SK-N-SH (cell line): ENCODE results near the gene SPG7. TPM values are rescaled to one million over a fixed set of nuclear protein-coding genes. Genes with fewer than 3 reads are reported as not detected.

Experiments
- CTCF ChIA-PET: fragments of 300-600, 350-600 bp; formaldehyde crosslinking; extraction: SDS; loops from one replicate; lab custom pipeline; 2021; lab: Yijun Ruan, JAX
- POLR2A ChIA-PET: fragments of 350-600 bp; sonication (Branson Sonifier 250); formaldehyde crosslinking; extraction: SDS; loops from one replicate; lab custom pipeline; 2020; ENCODE audit warnings: antibody characterized with exemption, inconsistent platforms; lab: Yijun Ruan, JAX
- DNase-seq: peaks from one replicate; pipeline ENCODE4 v3.0.0; 2012
- H2AFZ ChIP-seq: fragments of 200-600 bp; sonication (generic); 2 replicates; pipeline ENCODE4 v1.8.1; 2016; ENCODE audit warnings: antibody characterized with exemption, mild to moderate bottlenecking, low read depth
- H3F3A ChIP-seq: fragments of 200-600 bp; sonication (generic); replicated peaks from 2 replicates; pipeline ENCODE3; 2016; ENCODE audit warnings: antibody characterized with exemption, mild to moderate bottlenecking; ENCODE audit not compliant: insufficient read depth
- H3K27ac ChIP-seq, 2 experiments: fragments of 200-500 bp in 1 of 2; fragments of 200-600 bp in 1 of 2; sonication (Bioruptor generic) in 1 of 2; sonication (generic), shearing (Covaris generic) in 1 of 2; 2 replicates each; pipeline versions ENCODE4 v1.5.1 to v1.6.1; 2014 to 2016; ENCODE audit warnings: low read depth in 2 of 2, inconsistent platforms in 1 of 2, low read length in 1 of 2, mild to moderate bottlenecking in 1 of 2, mixed read lengths in 1 of 2
- H3K27me3 ChIP-seq: fragments of 200-600 bp; sonication (generic), shearing (Covaris generic); 2 replicates; pipeline ENCODE4 v1.6.1; 2016; ENCODE audit warnings: mixed run types; ENCODE audit not compliant: insufficient read depth
- H3K36me3 ChIP-seq, 2 experiments: fragments of 200-500 bp in 1 of 2; fragments of 200-600 bp in 1 of 2; sonication (Bioruptor generic) in 1 of 2; sonication (generic) in 1 of 2; replicated peaks in 1 of 2; 2 replicates each; pipeline versions ENCODE3 to v1.5.1; 2014 to 2016; ENCODE audit warnings: low read length in 1 of 2, mild to moderate bottlenecking in 1 of 2; ENCODE audit not compliant: insufficient read depth in 2 of 2, control insufficient read depth in 1 of 2
- H3K4me1 ChIP-seq, 2 experiments: fragments of 200-500 bp in 1 of 2; fragments of 200-600 bp in 1 of 2; sonication (Bioruptor generic) in 1 of 2; sonication (generic), shearing (Covaris generic) in 1 of 2; 2 replicates each; pipeline versions ENCODE4 v1.5.1 to v1.6.1; 2014 to 2016; ENCODE audit warnings: low read depth in 1 of 2, low read length in 1 of 2, mixed run types in 1 of 2; ENCODE audit not compliant: insufficient read depth in 2 of 2, control insufficient read depth in 1 of 2
- H3K4me2 ChIP-seq: fragments of 200-600 bp; sonication (generic), shearing (Covaris generic); 2 replicates; pipeline ENCODE4 v1.6.1; 2017; ENCODE audit warnings: mixed run types
- H3K4me3 ChIP-seq, 2 experiments: fragments of 200-500 bp in 1 of 2; fragments of 200-600 bp in 1 of 2; sonication (Bioruptor generic) in 1 of 2; sonication (generic), shearing (Covaris generic) in 1 of 2; 2 replicates each; pipeline versions ENCODE4 v1.5.1 to v1.8.1; 2014 to 2016; ENCODE audit warnings: low read depth in 2 of 2, inconsistent platforms in 1 of 2, low read length in 1 of 2, mild to moderate bottlenecking in 1 of 2, mixed read lengths in 1 of 2, moderate library complexity in 1 of 2
- H3K79me2 ChIP-seq: fragments of 200-600 bp; sonication (generic); 2 replicates; pipeline ENCODE4 v1.8.1; 2017; ENCODE audit warnings: mild to moderate bottlenecking; ENCODE audit not compliant: insufficient read depth
- H3K9ac ChIP-seq: fragments of 200-600 bp; sonication (generic); 2 replicates; pipeline ENCODE4 v1.6.1; 2017; ENCODE audit warnings: mixed run types
- H3K9me2 ChIP-seq: fragments of 200-600 bp; sonication (generic); 2 replicates; pipeline ENCODE4 v1.6.1; 2017; ENCODE audit warnings: mixed run types
- H3K9me3 ChIP-seq: fragments of 200-600 bp; sonication (generic); 2 replicates; pipeline ENCODE4 v1.6.1; 2017; ENCODE audit warnings: mixed run types, mild to moderate bottlenecking, moderate library complexity
- H4K20me1 ChIP-seq: fragments of 200-600 bp; sonication (generic); 2 replicates; pipeline ENCODE4 v1.6.1; 2017; ENCODE audit warnings: mild to moderate bottlenecking, mixed run types; ENCODE audit not compliant: insufficient read depth
- CTCF ChIP-seq: fragments of 200-600 bp; sonication (generic); IDR thresholded peaks from 2 replicates; pipeline ENCODE4 v1.6.1; 2017; ENCODE audit warnings: antibody characterized with exemption, mild to moderate bottlenecking, moderate library complexity
- EZH2phosphoT487 ChIP-seq: fragments of 200-600 bp; sonication (generic); IDR thresholded peaks from 2 replicates; pipeline ENCODE4 v1.6.1; 2017; ENCODE audit warnings: low read depth, mixed run types, mild to moderate bottlenecking, antibody characterized with exemption, moderate library complexity, borderline replicate concordance
- GATA2 ChIP-seq: sonication (generic); formaldehyde crosslinking; IDR thresholded peaks from 2 replicates; pipeline ENCODE4 v1.5.0; 2020; ENCODE audit warnings: mild to moderate bottlenecking, missing genetic modification reagents
- IRF3 ChIP-seq: fragments of 150-350 bp; IDR thresholded peaks from 2 replicates; pipeline ENCODE4 v1.6.1; 2016; ENCODE audit warnings: mild to moderate bottlenecking, low read depth, low read length
- MXI1 ChIP-seq: IDR thresholded peaks from 2 replicates; pipeline ENCODE4 v1.6.1; 2012; ENCODE audit warnings: mild to moderate bottlenecking, low read depth, low read length, improper control_type of control experiment
- RAD21 ChIP-seq: IDR thresholded peaks from 2 replicates; pipeline ENCODE4 v1.6.1; 2012; ENCODE audit warnings: mild to moderate bottlenecking, low read length
- RCOR1 ChIP-seq: fragments of 150-350 bp; IDR thresholded peaks from 2 replicates; pipeline ENCODE4 v1.6.1; 2017; ENCODE audit warnings: antibody characterized with exemption, low read length
- RXRA ChIP-seq: IDR thresholded peaks from 2 replicates; pipeline ENCODE4 v1.4.0; 2012; ENCODE audit warnings: low read depth, mild to moderate bottlenecking, borderline replicate concordance
- SIN3A ChIP-seq: IDR thresholded peaks from 2 replicates; pipeline ENCODE4 v1.6.1; 2012; ENCODE audit warnings: low read depth, mild to moderate bottlenecking, low read length, moderate library complexity, borderline replicate concordance
- TEAD4 ChIP-seq: IDR thresholded peaks from 2 replicates; pipeline ENCODE4 v1.4.0; 2012; ENCODE audit warnings: mild to moderate bottlenecking, borderline replicate concordance; ENCODE audit not compliant: insufficient read depth
- USF1 ChIP-seq: IDR thresholded peaks from 2 replicates; pipeline ENCODE4 v1.4.0; 2012; ENCODE audit warnings: low read depth, borderline replicate concordance
- WGBS: methylation state at CpG from one replicate; pipeline ENCODE4 v1.1.6; 2017; ENCODE audit warnings: low lambda C conversion rate; 5-methylcytosine and 5-hydroxymethylcytosine counted together
- polyA plus RNA-seq, 3 experiments: library from polyadenylated mRNA; depleted of rRNA; stranded (reverse); fragments of >200 nt; gene quantifications; 2 replicates each; pipeline ENCODE4 v1.2.3, GENCODE V29; 2012
- TF ChIP-seq, protein P1 (sequence below): IDR thresholded peaks from 2 replicates; pipeline ENCODE4 v1.4.0; 2012; ENCODE audit warnings: low read depth, borderline replicate concordance

Gene SPG7
- polyA plus RNA-seq, 1 of the 3 experiments (the other 2 are of a cell fraction), result 100 TPM

GRCh38 chr16:89549007-89549700 is 41.0 kb downstream of the SPG7 start (continued):
- TF ChIP-seq, protein P1, sequence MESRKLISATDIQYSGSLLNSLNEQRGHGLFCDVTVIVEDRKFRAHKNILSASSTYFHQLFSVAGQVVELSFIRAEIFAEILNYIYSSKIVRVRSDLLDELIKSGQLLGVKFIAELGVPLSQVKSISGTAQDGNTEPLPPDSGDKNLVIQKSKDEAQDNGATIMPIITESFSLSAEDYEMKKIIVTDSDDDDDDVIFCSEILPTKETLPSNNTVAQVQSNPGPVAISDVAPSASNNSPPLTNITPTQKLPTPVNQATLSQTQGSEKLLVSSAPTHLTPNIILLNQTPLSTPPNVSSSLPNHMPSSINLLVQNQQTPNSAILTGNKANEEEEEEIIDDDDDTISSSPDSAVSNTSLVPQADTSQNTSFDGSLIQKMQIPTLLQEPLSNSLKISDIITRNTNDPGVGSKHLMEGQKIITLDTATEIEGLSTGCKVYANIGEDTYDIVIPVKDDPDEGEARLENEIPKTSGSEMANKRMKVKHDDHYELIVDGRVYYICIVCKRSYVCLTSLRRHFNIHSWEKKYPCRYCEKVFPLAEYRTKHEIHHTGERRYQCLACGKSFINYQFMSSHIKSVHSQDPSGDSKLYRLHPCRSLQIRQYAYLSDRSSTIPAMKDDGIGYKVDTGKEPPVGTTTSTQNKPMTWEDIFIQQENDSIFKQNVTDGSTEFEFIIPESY, result no peak
- TF ChIP-seq RCOR1, result no peak
- no peak for TF ChIP-seq TEAD4
- TF ChIP-seq EZH2phosphoT487, result no peak
- TF ChIP-seq USF1, result no peak
- TF ChIP-seq RAD21, result no peak
- no peak for TF ChIP-seq RXRA
- no peak for TF ChIP-seq GATA2

DNA sequence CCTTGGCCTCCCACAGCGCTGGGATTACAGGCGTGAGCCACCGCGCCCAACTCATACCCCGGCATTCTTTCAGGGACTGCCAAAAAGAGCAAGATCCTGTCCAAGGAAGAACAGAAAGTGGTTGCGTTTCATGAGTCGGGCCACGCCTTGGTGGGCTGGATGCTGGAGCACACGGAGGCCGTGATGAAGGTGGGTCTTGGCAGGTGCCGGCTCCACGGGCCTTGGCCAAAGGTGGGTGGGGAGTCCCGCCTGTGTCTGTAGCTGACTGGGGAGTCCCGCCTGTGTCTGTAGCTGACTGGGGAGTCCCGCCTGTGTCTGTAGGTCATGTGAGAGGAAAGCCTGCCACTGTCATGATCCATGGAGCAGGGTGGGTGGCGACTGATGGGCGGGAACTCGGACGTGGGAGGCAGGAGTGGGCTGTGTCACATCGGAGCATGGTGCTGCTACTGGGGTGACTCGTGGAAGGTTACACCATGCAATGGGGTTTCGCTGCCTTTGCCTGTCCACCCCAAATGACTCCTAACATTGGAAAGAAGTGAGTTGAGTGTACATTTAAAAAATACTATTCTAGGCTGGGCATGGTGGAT is 42.3 kb downstream of the SPG7 start:
- Histone ChIP-seq H3K4me2 (no peak overlapping the region), H3K36me3 (peaks cover 32 to 55% of the 10 kb centered on the region in 2 experiments), H2AFZ (no peak overlapping the region), H3K9me3 (no peaks in the 10 kb centered on the region), H3K27me3 (no peaks in the 10 kb centered on the region), H3K79me2 (no peaks in the 10 kb centered on the region), H3K9me2 (no peaks in the 10 kb centered on the region), H3F3A (peaks cover 6% of the 10 kb centered on the region), H4K20me1 (no peaks in the 10 kb centered on the region), H3K9ac (no peak overlapping the region), H3K4me3 (no peak overlapping the region), H3K27ac (no peak overlapping the region), H3K4me1 (no peaks in the 10 kb centered on the region)
- no peak for DNase-seq
- ChIA-PET POLR2A (interaction anchor here (1.2 kb wide), 1 partner anchor 19 kb away, joined by 3 read pairs; no protein-coding TSS in a partner anchor), CTCF (no interaction called here)
- TF ChIP-seq IRF3, result no peak
- TF ChIP-seq CTCF, result no peak
- TF ChIP-seq SIN3A, result no peak
- TF ChIP-seq MXI1, result no peak
- WGBS, result 93% methylated on average over 18 of the region's 22 CpGs
